Cardiac muscle cell (in vitro differentiated cells and primary cell): Measurements from ENCODE around the gene MAPKAPK2. TPM values are rescaled to one million over a fixed set of nuclear protein-coding genes. Genes with fewer than 3 reads are reported as not detected.
A peak's percentile ranks its signal among the peaks of the same experiment; 100 is the strongest.

Experiments used
- DNase-seq, 2 donors: peaks; one replicate each; pipeline versions ENCODE4 v3.0.0 to v3.0.0-alpha.2; 2010 to 2017; ENCODE audit warnings: low read depth in 1 of 2, low spot score in 1 of 2
- H3K27ac ChIP-seq: fragments of 200-600 bp; sonication (generic); 2 replicates; pipeline ENCODE4 v1.5.1; 2016
- H3K27me3 ChIP-seq: fragments of 200-600 bp; sonication (generic); 2 replicates; pipeline ENCODE4 v1.6.0; 2016; ENCODE audit warnings: control low read depth
- H3K36me3 ChIP-seq: fragments of 200-600 bp; sonication (generic); 2 replicates; pipeline ENCODE4 v1.5.1; 2016; ENCODE audit warnings: control low read depth
- H3K4me1 ChIP-seq: fragments of 200-600 bp; sonication (generic); 2 replicates; pipeline ENCODE4 v1.8.1; 2017; ENCODE audit warnings: low read depth, mild to moderate bottlenecking, mixed run types
- H3K4me3 ChIP-seq: fragments of 200-600 bp; sonication (generic); 2 replicates; pipeline ENCODE4 v1.5.1; 2016; ENCODE audit warnings: mild to moderate bottlenecking
- H3K9me3 ChIP-seq: fragments of 200-600 bp; sonication (generic); 2 replicates; pipeline ENCODE4 v1.5.1; 2017; ENCODE audit warnings: low read depth, mild to moderate bottlenecking, control low read depth
- CTCF ChIP-seq: IDR thresholded peaks from 2 replicates; pipeline ENCODE4 v1.5.1; 2012; ENCODE audit warnings: low read depth, mild to moderate bottlenecking, low read length
- polyA plus RNA-seq: library from polyadenylated mRNA; unstranded; fragments of >200 nt; fragmentation: Nextera tagmentation; extraction: Ambion mirVana; gene quantifications from 2 replicates; pipeline ENCODE4 v1.2.1, GENCODE V29; 2016
- total RNA-seq: library from RNA; depleted of rRNA; stranded (reverse); fragments of >200 nt; gene quantifications from 2 replicates; pipeline ENCODE4 v1.2.3, GENCODE V29; 2016

The MAPKAPK2 gene
- total and polyA plus RNA-seq, 2 experiments from 2014 or later, result 31.4 to 117 TPM

DNA sequence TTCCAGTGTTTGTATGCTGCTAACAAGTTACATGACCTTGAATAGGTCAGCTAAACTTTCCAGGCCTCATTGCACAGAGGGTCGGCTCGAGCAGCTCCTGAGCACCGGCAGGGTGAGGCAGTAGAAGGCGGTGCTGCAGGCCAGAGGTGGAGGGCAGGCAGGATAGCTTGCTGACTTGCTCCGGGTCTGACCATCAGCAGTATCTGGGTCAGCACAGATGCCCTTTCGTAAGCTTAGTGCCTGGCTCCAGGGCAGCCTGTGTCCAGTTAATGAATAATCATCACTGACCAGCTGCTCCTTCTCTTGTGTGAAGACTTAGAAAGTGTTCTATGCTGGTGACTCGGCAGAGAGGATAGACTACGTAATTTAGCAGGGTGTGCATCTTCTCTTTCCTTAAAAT, 6.9 kb downstream of the MAPKAPK2 start:
- H3K27ac ChIP-seq, result peak overlapping the region; percentile 98
- DNase-seq, result peak in 1 of 2 donors; percentile 53
- no peak for TF ChIP-seq CTCF
- no peak overlapping the region for H3K4me3 ChIP-seq
- no peaks in the 10 kb centered on the region for H3K27me3 ChIP-seq
- H3K4me1 ChIP-seq, result peaks cover 90% of the 10 kb centered on the region
- no peaks in the 10 kb centered on the region for H3K9me3 ChIP-seq
- H3K36me3 ChIP-seq, result no peaks in the 10 kb centered on the region

DNA sequence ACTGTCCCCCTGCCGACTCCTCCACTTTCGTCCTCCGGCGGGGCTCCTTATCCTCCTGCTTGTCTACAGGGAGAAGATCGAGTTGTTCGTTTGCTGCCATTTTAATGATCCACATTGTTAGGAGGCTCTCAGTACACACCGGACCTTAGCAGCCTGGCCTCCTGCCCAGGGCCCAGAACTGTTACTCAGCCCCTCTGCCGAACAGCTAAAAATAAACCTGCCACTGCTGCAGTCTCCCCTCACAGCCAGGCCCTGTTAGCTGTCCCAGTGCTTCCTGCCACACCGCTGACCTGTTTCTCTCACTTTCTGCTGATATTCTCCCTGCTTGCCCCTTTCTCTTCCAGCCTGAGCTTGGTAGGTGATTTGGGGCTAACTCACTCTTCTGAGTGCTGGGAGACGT, 8.3 kb downstream of the MAPKAPK2 start:
- Histone ChIP-seq H3K4me3 (peak overlapping the region; percentile 5), H3K9me3 (no peaks in the 10 kb centered on the region), H3K36me3 (no peaks in the 10 kb centered on the region), H3K4me1 (peaks cover 90% of the 10 kb centered on the region), H3K27me3 (no peaks in the 10 kb centered on the region), H3K27ac (peak overlapping the region; percentile 98)
- no peak for TF ChIP-seq CTCF
- peak; percentile 79 to 84 for DNase-seq

DNA sequence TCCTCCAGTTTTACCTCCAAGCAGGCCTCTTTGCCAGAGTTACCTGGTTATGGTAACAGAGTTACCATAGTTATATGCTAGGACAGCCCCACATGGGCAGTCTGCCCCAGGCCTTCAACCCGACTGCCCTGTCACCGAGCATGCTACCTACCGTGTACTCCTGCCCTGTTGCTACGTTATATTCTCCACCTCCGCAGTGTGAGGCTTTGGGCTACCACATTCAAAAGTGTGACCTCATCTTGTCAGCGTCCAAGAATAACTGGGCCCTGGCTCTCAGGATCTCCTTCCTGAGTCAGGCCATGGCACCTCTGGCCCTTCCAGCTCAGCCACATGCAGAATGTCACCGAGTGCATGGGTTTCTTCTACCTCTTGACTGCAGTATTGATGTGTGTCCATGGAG, 8.9 kb downstream of the MAPKAPK2 start:
- TF ChIP-seq CTCF, result no peak
- DNase-seq, result no peak
- Histone ChIP-seq H3K4me3 (peak overlapping the region; percentile 5), H3K27ac (peak overlapping the region; percentile 98), H3K27me3 (no peaks in the 10 kb centered on the region), H3K4me1 (peaks cover 84% of the 10 kb centered on the region), H3K36me3 (no peaks in the 10 kb centered on the region), H3K9me3 (no peaks in the 10 kb centered on the region)

DNA sequence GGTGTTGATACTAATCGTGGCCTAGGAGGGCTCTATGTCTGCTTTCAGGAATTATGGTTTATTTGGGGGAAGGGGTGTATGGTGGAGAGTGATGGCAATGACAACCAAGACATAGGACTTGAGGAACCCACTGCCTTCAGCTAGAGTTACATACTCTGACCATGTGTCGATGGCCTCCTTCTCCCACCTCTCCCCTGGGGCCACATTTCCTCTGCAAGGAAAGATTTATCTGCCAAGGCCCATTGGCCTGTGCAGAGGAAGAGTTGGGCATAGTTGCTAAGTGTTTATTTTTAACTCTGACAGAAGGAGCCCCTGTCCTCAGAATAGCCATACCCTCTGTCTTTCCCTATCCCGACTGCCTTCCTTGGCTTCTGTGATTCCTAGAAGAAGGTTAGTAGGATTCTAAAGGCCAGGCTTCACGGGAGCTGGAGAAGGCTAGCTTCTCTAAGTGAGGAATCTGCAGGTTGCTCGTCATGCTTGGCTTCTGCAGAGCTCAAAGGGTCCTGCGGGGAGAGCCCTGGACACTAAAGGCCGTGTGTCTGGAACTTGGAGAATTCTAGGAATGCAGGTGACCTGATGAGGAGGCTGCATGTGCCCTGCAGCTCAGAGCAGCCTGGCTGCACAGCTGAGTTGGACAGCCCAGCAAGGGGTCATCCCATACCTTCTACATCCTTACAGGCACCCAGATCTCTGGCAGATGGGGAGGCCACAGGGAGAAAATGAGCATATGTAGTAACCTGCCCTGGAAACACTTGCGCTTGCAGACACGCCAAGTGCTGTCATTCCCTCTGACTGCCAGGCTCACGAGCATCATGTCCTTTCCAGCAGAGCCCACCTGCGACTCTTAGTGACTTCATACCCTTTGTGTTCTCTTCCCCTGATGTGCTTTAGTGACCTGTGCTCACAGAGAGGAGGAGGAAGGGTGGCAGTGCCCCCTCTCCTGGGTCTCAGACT, 9.7 kb downstream of the MAPKAPK2 start:
- TF ChIP-seq CTCF, result no peak
- peak overlapping the region; percentile 98 for H3K27ac ChIP-seq
- no peaks in the 10 kb centered on the region for H3K9me3 ChIP-seq
- H3K4me3 ChIP-seq, result no peak overlapping the region
- H3K27me3 ChIP-seq, result no peaks in the 10 kb centered on the region
- H3K36me3 ChIP-seq, result no peaks in the 10 kb centered on the region
- H3K4me1 ChIP-seq, result peaks cover 80% of the 10 kb centered on the region
- DNase-seq, result peak in 1 of 2 donors; percentile 67

DNA sequence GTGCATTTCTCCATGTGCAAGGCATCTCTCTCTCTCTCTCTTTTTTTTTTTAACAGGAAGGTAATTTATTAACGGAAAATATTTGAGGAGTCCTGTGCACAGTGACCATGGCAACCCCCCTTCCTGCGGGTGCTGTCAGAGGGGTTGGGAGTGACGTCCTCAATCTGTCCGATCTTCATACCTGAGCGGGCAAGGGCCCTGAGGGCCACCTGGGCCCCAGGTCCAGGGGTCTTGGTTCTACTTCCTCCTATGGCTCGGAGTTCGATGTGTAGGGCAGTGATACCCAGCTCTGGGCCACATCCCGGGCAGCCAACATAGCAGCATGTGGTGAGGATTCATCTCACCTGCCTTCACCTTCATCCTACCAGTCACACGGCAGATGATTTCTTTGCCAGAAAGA, 11.0 kb downstream of the MAPKAPK2 start:
- H3K4me1 ChIP-seq, result peaks cover 77% of the 10 kb centered on the region
- H3K4me3 ChIP-seq, result no peak overlapping the region
- H3K9me3 ChIP-seq, result no peaks in the 10 kb centered on the region
- H3K36me3 ChIP-seq, result no peaks in the 10 kb centered on the region
- DNase-seq, result no peak
- H3K27ac ChIP-seq, result peak overlapping the region; percentile 15
- no peaks in the 10 kb centered on the region for H3K27me3 ChIP-seq
- TF ChIP-seq CTCF, result no peak
